ENCODE data around the gene CAMTA1.
"Not testable (repeated sequence)": the region's sequence is repeated elsewhere in the genome, so short reads cannot be mapped to it uniquely, and the experiment has no call there.

DNA sequence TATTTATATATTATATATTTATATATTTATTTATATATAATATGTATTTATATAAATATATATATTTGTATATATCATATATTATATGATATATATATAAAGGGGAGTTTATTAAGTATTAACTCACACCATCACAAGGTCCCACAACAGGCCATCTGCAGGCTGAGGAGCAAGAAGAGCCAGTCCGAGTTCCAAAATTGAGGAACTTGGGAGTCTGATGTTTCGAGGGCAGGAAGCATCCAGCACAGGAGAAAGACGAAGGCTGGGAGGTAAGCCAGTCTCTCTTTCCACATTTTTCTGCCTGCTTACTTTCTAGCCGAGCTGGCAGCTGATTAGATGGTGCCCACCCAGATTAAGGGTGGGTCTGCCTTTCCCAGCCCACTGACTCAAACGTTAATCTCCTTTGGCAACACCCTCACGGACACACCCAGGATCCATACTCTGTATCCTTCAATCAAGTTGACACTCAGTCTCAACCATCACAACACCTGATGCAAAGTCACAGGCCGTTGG, 42.5 kb upstream of the CAMTA1 start:
- TF ChIP-seq, protein P1, sequence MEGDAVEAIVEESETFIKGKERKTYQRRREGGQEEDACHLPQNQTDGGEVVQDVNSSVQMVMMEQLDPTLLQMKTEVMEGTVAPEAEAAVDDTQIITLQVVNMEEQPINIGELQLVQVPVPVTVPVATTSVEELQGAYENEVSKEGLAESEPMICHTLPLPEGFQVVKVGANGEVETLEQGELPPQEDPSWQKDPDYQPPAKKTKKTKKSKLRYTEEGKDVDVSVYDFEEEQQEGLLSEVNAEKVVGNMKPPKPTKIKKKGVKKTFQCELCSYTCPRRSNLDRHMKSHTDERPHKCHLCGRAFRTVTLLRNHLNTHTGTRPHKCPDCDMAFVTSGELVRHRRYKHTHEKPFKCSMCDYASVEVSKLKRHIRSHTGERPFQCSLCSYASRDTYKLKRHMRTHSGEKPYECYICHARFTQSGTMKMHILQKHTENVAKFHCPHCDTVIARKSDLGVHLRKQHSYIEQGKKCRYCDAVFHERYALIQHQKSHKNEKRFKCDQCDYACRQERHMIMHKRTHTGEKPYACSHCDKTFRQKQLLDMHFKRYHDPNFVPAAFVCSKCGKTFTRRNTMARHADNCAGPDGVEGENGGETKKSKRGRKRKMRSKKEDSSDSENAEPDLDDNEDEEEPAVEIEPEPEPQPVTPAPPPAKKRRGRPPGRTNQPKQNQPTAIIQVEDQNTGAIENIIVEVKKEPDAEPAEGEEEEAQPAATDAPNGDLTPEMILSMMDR (IDR thresholded peaks at IDR 0.05; ENCODE audit: low read depth, low read length, missing input control): not testable (repeated sequence)
- TF ChIP-seq GABPA (IDR thresholded peaks at IDR 0.05 in 1 of 2, conservative IDR thresholded peaks at IDR 0.05 in 1 of 2); HNF4G (IDR thresholded peaks at IDR 0.05); JUND (IDR thresholded peaks at IDR 0.05); TAF1 (conservative IDR thresholded peaks at IDR 0.05); NR2F2 (IDR thresholded peaks at IDR 0.05); EGR1 (IDR thresholded peaks at IDR 0.05; ENCODE audit: low read depth in 2 of 2); RAD21 (IDR thresholded peaks at IDR 0.05); YY1 (IDR thresholded peaks at IDR 0.05): not testable (repeated sequence)
- TF ChIP-seq, protein P2, sequence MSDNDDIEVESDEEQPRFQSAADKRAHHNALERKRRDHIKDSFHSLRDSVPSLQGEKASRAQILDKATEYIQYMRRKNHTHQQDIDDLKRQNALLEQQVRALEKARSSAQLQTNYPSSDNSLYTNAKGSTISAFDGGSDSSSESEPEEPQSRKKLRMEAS (IDR thresholded peaks at IDR 0.05): not testable (repeated sequence)
- TF ChIP-seq, protein P3, sequence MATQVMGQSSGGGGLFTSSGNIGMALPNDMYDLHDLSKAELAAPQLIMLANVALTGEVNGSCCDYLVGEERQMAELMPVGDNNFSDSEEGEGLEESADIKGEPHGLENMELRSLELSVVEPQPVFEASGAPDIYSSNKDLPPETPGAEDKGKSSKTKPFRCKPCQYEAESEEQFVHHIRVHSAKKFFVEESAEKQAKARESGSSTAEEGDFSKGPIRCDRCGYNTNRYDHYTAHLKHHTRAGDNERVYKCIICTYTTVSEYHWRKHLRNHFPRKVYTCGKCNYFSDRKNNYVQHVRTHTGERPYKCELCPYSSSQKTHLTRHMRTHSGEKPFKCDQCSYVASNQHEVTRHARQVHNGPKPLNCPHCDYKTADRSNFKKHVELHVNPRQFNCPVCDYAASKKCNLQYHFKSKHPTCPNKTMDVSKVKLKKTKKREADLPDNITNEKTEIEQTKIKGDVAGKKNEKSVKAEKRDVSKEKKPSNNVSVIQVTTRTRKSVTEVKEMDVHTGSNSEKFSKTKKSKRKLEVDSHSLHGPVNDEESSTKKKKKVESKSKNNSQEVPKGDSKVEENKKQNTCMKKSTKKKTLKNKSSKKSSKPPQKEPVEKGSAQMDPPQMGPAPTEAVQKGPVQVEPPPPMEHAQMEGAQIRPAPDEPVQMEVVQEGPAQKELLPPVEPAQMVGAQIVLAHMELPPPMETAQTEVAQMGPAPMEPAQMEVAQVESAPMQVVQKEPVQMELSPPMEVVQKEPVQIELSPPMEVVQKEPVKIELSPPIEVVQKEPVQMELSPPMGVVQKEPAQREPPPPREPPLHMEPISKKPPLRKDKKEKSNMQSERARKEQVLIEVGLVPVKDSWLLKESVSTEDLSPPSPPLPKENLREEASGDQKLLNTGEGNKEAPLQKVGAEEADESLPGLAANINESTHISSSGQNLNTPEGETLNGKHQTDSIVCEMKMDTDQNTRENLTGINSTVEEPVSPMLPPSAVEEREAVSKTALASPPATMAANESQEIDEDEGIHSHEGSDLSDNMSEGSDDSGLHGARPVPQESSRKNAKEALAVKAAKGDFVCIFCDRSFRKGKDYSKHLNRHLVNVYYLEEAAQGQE (IDR thresholded peaks at IDR 0.05): not testable (repeated sequence)
- TF ChIP-seq, protein P4, sequence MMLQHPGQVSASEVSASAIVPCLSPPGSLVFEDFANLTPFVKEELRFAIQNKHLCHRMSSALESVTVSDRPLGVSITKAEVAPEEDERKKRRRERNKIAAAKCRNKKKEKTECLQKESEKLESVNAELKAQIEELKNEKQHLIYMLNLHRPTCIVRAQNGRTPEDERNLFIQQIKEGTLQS (IDR thresholded peaks at IDR 0.05): not testable (repeated sequence)

All from liver (tissue), 3 donors.